BJ (cell line): Measurements from ENCODE around the gene POU5F1. TPM values are rescaled to one million over a fixed set of nuclear protein-coding genes. Genes with fewer than 3 reads are reported as not detected.
"Not testable (repeated sequence)": the region's sequence is repeated elsewhere in the genome, so short reads cannot be mapped to it uniquely, and the experiment has no call there.

Experiments
- CTCF ChIA-PET: fragments of 350-600 bp; formaldehyde crosslinking; extraction: SDS; loops from one replicate; lab custom pipeline; 2021; ENCODE audit warnings: antibody characterized with exemption, inconsistent platforms; lab: Yijun Ruan, JAX
- POLR2A ChIA-PET: fragments of 300-600 bp; sonication (Branson Sonifier 250); formaldehyde crosslinking; extraction: SDS; loops from one replicate; lab custom pipeline; 2021; ENCODE audit warnings: antibody characterized with exemption; lab: Charles Lee
- DNase-seq: peaks from one replicate; pipeline ENCODE4 v3.0.0-alpha.2; 2011; ENCODE audit warnings: low read depth
- H3K27me3 ChIP-seq: 2 replicates; pipeline ENCODE4 v1.6.0; 2011; ENCODE audit warnings: low read length; ENCODE audit not compliant: control insufficient read depth, insufficient read depth
- H3K36me3 ChIP-seq: 2 replicates; pipeline ENCODE4 v1.5.1; 2011; ENCODE audit warnings: low read length; ENCODE audit not compliant: control insufficient read depth, insufficient read depth
- H3K4me3 ChIP-seq: 2 replicates; pipeline ENCODE4 v1.5.1; 2011; ENCODE audit warnings: low read depth, mild to moderate bottlenecking, control low read depth, low read length
- polyA minus RNA-seq: library from RNA; depleted of rRNA, polyadenylated mRNA; stranded (reverse); fragments of >200 nt; gene quantifications from 2 replicates; pipeline ENCODE4 v1.2.3, GENCODE V29; 2011; rRNA and poly(A)+ RNA removed
- polyA plus RNA-seq: library from polyadenylated mRNA; depleted of rRNA; stranded (reverse); fragments of >200 nt; gene quantifications from 2 replicates; pipeline ENCODE4 v1.2.3, GENCODE V29; 2011; rRNA removed
- TF ChIP-seq, protein P1 (sequence below): IDR thresholded peaks from 2 replicates; pipeline ENCODE4 v1.5.1; 2011; ENCODE audit warnings: low read depth, mild to moderate bottlenecking, control low read depth, inconsistent platforms, low read length, moderate library complexity; ENCODE audit not compliant: insufficient read depth

Gene POU5F1
- 0.11 and 0.22 TPM in 2 replicates for polyA plus RNA-seq
- polyA minus RNA-seq, result not detected in 2 replicates

DNA sequence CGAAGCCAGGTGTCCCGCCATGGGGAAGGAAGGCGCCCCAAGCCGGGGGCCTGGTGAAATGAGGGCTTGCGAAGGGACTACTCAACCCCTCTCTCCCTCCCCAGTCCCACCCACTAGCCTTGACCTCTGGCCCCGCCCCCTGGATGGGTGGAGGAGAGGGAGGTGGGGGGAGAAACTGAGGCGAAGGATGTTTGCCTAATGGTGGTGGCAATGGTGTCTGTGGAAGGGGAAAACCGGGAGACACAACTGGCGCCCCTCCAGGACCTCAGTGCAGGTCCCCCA lies at the start of gene POU5F1:
POU5F1 (minus strand) TSS at position 83 of the 282 bp plus-strand sequence; CDS start at position 21, 62 bp downstream.
- H3K4me3 ChIP-seq, result no peak within 1 kb of the TSS
- POLR2A ChIA-PET, result no interaction called here
- CTCF ChIA-PET, result no interaction called here
- H3K36me3 ChIP-seq, result no peaks in the 10 kb centered on the region
- TF ChIP-seq, protein P1, sequence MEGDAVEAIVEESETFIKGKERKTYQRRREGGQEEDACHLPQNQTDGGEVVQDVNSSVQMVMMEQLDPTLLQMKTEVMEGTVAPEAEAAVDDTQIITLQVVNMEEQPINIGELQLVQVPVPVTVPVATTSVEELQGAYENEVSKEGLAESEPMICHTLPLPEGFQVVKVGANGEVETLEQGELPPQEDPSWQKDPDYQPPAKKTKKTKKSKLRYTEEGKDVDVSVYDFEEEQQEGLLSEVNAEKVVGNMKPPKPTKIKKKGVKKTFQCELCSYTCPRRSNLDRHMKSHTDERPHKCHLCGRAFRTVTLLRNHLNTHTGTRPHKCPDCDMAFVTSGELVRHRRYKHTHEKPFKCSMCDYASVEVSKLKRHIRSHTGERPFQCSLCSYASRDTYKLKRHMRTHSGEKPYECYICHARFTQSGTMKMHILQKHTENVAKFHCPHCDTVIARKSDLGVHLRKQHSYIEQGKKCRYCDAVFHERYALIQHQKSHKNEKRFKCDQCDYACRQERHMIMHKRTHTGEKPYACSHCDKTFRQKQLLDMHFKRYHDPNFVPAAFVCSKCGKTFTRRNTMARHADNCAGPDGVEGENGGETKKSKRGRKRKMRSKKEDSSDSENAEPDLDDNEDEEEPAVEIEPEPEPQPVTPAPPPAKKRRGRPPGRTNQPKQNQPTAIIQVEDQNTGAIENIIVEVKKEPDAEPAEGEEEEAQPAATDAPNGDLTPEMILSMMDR, result no peak
- no peaks in the 10 kb centered on the region for H3K27me3 ChIP-seq
- no peak for DNase-seq

DNA sequence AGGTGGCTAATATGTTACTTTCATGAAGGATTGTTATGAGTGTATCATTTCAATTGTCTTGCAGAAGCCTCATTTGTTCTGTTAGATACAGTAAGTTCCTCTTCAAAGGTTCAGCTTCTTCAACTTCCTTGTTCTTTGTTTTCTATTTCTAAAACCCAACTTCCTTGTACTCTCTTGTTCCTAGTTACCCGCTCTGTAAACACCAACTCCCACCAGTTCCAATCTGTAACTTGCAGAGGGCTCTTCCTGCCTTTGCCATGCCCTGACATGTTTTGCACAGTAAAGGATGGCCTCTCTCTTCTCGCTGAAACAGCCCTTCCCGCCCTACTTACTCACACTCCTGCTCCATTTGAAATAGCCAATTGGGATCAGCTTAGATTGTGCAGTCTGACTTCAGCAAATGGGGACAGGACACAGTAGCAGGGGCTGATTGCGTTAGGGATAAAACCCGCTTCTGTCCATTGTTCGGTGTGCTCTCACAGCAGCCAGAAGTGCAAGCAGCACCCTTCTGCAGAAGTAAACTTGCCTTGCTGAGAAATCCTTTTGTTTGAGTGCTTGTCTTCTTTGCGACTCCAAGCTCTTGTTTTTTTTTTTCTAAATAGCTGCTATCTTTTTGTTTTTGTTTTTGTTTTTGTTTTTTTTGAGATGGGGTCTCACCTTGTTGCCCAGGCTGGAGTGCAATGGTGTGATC lies 45.9 kb upstream of the POU5F1 start:
- POLR2A ChIA-PET, result no interaction called here
- TF ChIP-seq, protein P1, result no peak

DNA sequence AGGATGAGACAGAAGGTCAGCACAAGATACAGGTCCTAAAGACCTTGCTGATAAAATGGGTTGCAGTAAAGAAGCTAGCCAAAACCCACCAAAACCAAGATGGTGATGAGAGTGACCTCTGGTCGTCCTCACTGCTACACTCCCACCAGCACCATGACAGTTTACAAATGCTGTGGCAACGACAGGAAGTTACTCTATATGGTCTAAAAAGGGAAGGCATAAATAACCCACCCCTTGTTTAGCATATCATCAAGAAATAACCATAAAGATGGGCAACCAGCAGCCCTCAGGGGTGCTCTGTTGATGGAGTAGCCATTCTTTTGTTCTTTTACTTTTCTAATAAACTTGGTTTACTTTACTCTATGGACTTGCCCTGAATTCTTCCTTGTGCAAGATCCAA lies 44.7 kb upstream of the POU5F1 start:
- CTCF ChIA-PET, H3K36me3 ChIP-seq, H3K4me3 ChIP-seq, H3K27me3 ChIP-seq, POLR2A ChIA-PET, DNase-seq: not testable (repeated sequence)

More for the DNA sequence above, 45.9 kb upstream of the POU5F1 start:
- H3K27me3 ChIP-seq, result peaks cover 6% of the 10 kb centered on the region
- DNase-seq, result no peak
- CTCF ChIA-PET, result no interaction called here
- no peak overlapping the region for H3K4me3 ChIP-seq
- H3K36me3 ChIP-seq, result no peaks in the 10 kb centered on the region

DNA sequence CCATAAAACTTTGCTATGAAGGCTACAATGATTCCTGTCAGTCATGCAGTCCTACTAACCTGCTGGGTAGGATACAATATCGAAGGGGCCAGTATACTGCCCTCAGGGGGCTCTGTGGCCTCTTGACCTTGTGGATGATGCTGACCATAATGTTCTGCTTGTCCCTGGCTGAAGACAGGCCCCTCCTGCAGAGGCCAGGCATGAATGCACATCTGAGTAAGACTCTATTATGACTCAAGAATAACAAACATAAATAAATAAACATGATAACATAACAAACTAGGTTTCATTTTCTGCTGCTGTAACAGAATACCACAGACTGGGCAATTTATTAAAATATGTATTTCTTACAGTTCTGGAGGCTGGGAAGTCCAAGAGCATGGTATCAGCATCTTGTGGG lies 44.0 kb upstream of the POU5F1 start:
- ChIA-PET CTCF (no interaction called here), POLR2A (no interaction called here)
- H3K27me3 ChIP-seq, result peaks cover 4% of the 10 kb centered on the region
- no peaks in the 10 kb centered on the region for H3K36me3 ChIP-seq
- DNase-seq, result no peak
- H3K4me3 ChIP-seq, result no peak overlapping the region
- TF ChIP-seq, protein P1, result no peak

DNA sequence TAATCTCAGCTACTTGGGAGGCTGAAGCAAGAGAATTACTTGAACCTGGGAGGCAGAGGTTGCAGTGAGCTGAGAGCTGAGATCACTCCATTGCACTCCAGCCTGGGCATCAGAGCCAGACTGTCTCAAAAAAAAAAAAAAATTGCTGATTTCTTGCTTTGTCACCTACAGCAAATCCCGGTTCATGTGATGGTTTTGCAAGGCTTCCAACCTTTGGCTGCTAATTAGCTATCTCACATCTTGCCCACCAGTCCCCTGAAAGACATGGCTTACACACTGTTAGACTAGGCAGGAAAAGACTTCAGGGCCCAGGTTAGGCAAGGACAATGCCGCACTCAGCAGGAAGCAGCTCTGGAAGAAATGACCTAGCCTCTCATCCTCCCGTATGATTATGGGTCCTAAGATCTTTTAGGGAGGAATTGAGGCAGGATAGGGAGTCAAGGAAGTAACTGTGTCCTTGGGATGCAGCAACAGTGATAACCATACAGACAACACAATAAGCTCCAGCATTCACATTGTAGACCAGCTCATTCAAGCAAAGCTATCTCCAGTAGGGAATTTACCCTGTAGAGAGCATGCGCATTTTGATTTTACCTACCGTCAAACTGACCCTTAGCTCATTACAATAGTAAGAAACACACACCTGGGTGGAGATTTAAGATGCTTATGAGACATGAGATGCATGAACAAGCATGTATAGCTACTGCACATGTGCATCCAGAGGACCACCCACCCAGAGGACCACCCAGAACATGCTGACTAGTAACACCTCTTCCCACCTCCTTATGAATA lies 40.5 kb upstream of the POU5F1 start:
- Histone ChIP-seq H3K27me3 (no peaks in the 10 kb centered on the region), H3K4me3 (no peak overlapping the region), H3K36me3 (no peaks in the 10 kb centered on the region)
- CTCF ChIA-PET, result interaction anchor here (1.6 kb wide), 1 partner anchor 155 kb away, joined by 5 read pairs; no protein-coding TSS in a partner anchor
- DNase-seq, result no peak
- POLR2A ChIA-PET, result no interaction called here
- TF ChIP-seq, protein P1, result no peak
